SK-N-SH (cell line): ENCODE measurements around the gene GPAT3. TPM values are rescaled to one million over a fixed set of nuclear protein-coding genes. Genes with fewer than 3 reads are reported as not detected.

Experiments
- CTCF ChIA-PET: fragments of 300-600, 350-600 bp; formaldehyde crosslinking; extraction: SDS; loops from one replicate; lab custom pipeline; 2021; lab: Yijun Ruan, JAX
- POLR2A ChIA-PET: fragments of 350-600 bp; sonication (Branson Sonifier 250); formaldehyde crosslinking; extraction: SDS; loops from one replicate; lab custom pipeline; 2020; ENCODE audit warnings: antibody characterized with exemption, inconsistent platforms; lab: Yijun Ruan, JAX
- DNase-seq: peaks from one replicate; pipeline ENCODE4 v3.0.0; 2012
- H2AFZ ChIP-seq: fragments of 200-600 bp; sonication (generic); 2 replicates; pipeline ENCODE4 v1.8.1; 2016; ENCODE audit warnings: antibody characterized with exemption, mild to moderate bottlenecking, low read depth
- H3F3A ChIP-seq: fragments of 200-600 bp; sonication (generic); replicated peaks from 2 replicates; pipeline ENCODE3; 2016; ENCODE audit warnings: antibody characterized with exemption, mild to moderate bottlenecking; ENCODE audit not compliant: insufficient read depth
- H3K27ac ChIP-seq, 2 experiments: fragments of 200-500 bp in 1 of 2; fragments of 200-600 bp in 1 of 2; sonication (Bioruptor generic) in 1 of 2; sonication (generic), shearing (Covaris generic) in 1 of 2; 2 replicates each; pipeline versions ENCODE4 v1.5.1 to v1.6.1; 2014 to 2016; ENCODE audit warnings: low read depth in 2 of 2, inconsistent platforms in 1 of 2, low read length in 1 of 2, mild to moderate bottlenecking in 1 of 2, mixed read lengths in 1 of 2
- H3K27me3 ChIP-seq: fragments of 200-600 bp; sonication (generic), shearing (Covaris generic); 2 replicates; pipeline ENCODE4 v1.6.1; 2016; ENCODE audit warnings: mixed run types; ENCODE audit not compliant: insufficient read depth
- H3K36me3 ChIP-seq, 2 experiments: fragments of 200-500 bp in 1 of 2; fragments of 200-600 bp in 1 of 2; sonication (Bioruptor generic) in 1 of 2; sonication (generic) in 1 of 2; replicated peaks in 1 of 2; 2 replicates each; pipeline versions ENCODE3 to v1.5.1; 2014 to 2016; ENCODE audit warnings: low read length in 1 of 2, mild to moderate bottlenecking in 1 of 2; ENCODE audit not compliant: insufficient read depth in 2 of 2, control insufficient read depth in 1 of 2
- H3K4me1 ChIP-seq, 2 experiments: fragments of 200-500 bp in 1 of 2; fragments of 200-600 bp in 1 of 2; sonication (Bioruptor generic) in 1 of 2; sonication (generic), shearing (Covaris generic) in 1 of 2; 2 replicates each; pipeline versions ENCODE4 v1.5.1 to v1.6.1; 2014 to 2016; ENCODE audit warnings: low read depth in 1 of 2, low read length in 1 of 2, mixed run types in 1 of 2; ENCODE audit not compliant: insufficient read depth in 2 of 2, control insufficient read depth in 1 of 2
- H3K4me2 ChIP-seq: fragments of 200-600 bp; sonication (generic), shearing (Covaris generic); 2 replicates; pipeline ENCODE4 v1.6.1; 2017; ENCODE audit warnings: mixed run types
- H3K4me3 ChIP-seq, 2 experiments: fragments of 200-500 bp in 1 of 2; fragments of 200-600 bp in 1 of 2; sonication (Bioruptor generic) in 1 of 2; sonication (generic), shearing (Covaris generic) in 1 of 2; 2 replicates each; pipeline versions ENCODE4 v1.5.1 to v1.8.1; 2014 to 2016; ENCODE audit warnings: low read depth in 2 of 2, inconsistent platforms in 1 of 2, low read length in 1 of 2, mild to moderate bottlenecking in 1 of 2, mixed read lengths in 1 of 2, moderate library complexity in 1 of 2
- H3K79me2 ChIP-seq: fragments of 200-600 bp; sonication (generic); 2 replicates; pipeline ENCODE4 v1.8.1; 2017; ENCODE audit warnings: mild to moderate bottlenecking; ENCODE audit not compliant: insufficient read depth
- H3K9ac ChIP-seq: fragments of 200-600 bp; sonication (generic); 2 replicates; pipeline ENCODE4 v1.6.1; 2017; ENCODE audit warnings: mixed run types
- H3K9me2 ChIP-seq: fragments of 200-600 bp; sonication (generic); 2 replicates; pipeline ENCODE4 v1.6.1; 2017; ENCODE audit warnings: mixed run types
- H3K9me3 ChIP-seq: fragments of 200-600 bp; sonication (generic); 2 replicates; pipeline ENCODE4 v1.6.1; 2017; ENCODE audit warnings: mixed run types, mild to moderate bottlenecking, moderate library complexity
- H4K20me1 ChIP-seq: fragments of 200-600 bp; sonication (generic); 2 replicates; pipeline ENCODE4 v1.6.1; 2017; ENCODE audit warnings: mild to moderate bottlenecking, mixed run types; ENCODE audit not compliant: insufficient read depth
- CHD2 ChIP-seq: fragments of 150-350 bp; IDR thresholded peaks from 2 replicates; pipeline ENCODE4 v1.6.1; 2018; ENCODE audit warnings: low read length; ENCODE audit not compliant: partially characterized antibody
- ELF1 ChIP-seq: IDR thresholded peaks from 2 replicates; pipeline ENCODE4 v1.4.0; 2012
- EP300 ChIP-seq, 2 experiments: IDR thresholded peaks; 2 replicates each; pipeline versions ENCODE4 v1.4.0 to v1.6.1; 2012; ENCODE audit warnings: borderline replicate concordance in 1 of 2, low read depth in 1 of 2, low read length in 1 of 2
- GATA2 ChIP-seq: sonication (generic); formaldehyde crosslinking; IDR thresholded peaks from 2 replicates; pipeline ENCODE4 v1.5.0; 2020; ENCODE audit warnings: mild to moderate bottlenecking, missing genetic modification reagents
- JUND ChIP-seq: IDR thresholded peaks from 2 replicates; pipeline ENCODE4 v1.4.0; 2012
- MEF2A ChIP-seq: IDR thresholded peaks from 2 replicates; pipeline ENCODE4 v1.4.0; 2012; ENCODE audit warnings: low read depth, borderline replicate concordance
- MXI1 ChIP-seq: IDR thresholded peaks from 2 replicates; pipeline ENCODE4 v1.6.1; 2012; ENCODE audit warnings: mild to moderate bottlenecking, low read depth, low read length, improper control_type of control experiment
- NFIC ChIP-seq: IDR thresholded peaks from 2 replicates; pipeline ENCODE4 v1.4.0; 2012; ENCODE audit warnings: borderline replicate concordance
- RAD21 ChIP-seq: IDR thresholded peaks from 2 replicates; pipeline ENCODE4 v1.6.1; 2012; ENCODE audit warnings: mild to moderate bottlenecking, low read length
- RCOR1 ChIP-seq: fragments of 150-350 bp; IDR thresholded peaks from 2 replicates; pipeline ENCODE4 v1.6.1; 2017; ENCODE audit warnings: antibody characterized with exemption, low read length
- SMC3 ChIP-seq: IDR thresholded peaks from 2 replicates; pipeline ENCODE4 v1.6.1; 2012; ENCODE audit warnings: low read depth, low read length, improper control_type of control experiment
- TCF12 ChIP-seq: IDR thresholded peaks from 2 replicates; pipeline ENCODE4 v1.4.0; 2012
- TEAD4 ChIP-seq: IDR thresholded peaks from 2 replicates; pipeline ENCODE4 v1.4.0; 2012; ENCODE audit warnings: mild to moderate bottlenecking, borderline replicate concordance; ENCODE audit not compliant: insufficient read depth
- YY1 ChIP-seq: IDR thresholded peaks from 2 replicates; pipeline ENCODE4 v1.4.0; 2012; ENCODE audit warnings: low read depth, mild to moderate bottlenecking
- WGBS: methylation state at CpG from one replicate; pipeline ENCODE4 v1.1.6; 2017; ENCODE audit warnings: low lambda C conversion rate; 5-methylcytosine and 5-hydroxymethylcytosine counted together
- polyA plus RNA-seq, 3 experiments: library from polyadenylated mRNA; depleted of rRNA; stranded (reverse); fragments of >200 nt; gene quantifications; 2 replicates each; pipeline ENCODE4 v1.2.3, GENCODE V29; 2012
- TF ChIP-seq, protein P1 (sequence below): IDR thresholded peaks from 2 replicates; pipeline ENCODE4; 2012
- TF ChIP-seq, protein P2 (sequence below): fragments of 200-600 bp; sonication (generic); IDR thresholded peaks from 2 replicates; pipeline ENCODE4 v1.6.1; 2017; ENCODE audit warnings: antibody characterized with exemption, mild to moderate bottlenecking, moderate library complexity
- TF ChIP-seq, protein P3 (sequence below): IDR thresholded peaks from 2 replicates; pipeline ENCODE4 v1.4.0; 2012; ENCODE audit warnings: low read depth

Gene GPAT3
- polyA plus RNA-seq, 1 of the 3 experiments (the other 2 are of a cell fraction) = 0.02 TPM

DNA sequence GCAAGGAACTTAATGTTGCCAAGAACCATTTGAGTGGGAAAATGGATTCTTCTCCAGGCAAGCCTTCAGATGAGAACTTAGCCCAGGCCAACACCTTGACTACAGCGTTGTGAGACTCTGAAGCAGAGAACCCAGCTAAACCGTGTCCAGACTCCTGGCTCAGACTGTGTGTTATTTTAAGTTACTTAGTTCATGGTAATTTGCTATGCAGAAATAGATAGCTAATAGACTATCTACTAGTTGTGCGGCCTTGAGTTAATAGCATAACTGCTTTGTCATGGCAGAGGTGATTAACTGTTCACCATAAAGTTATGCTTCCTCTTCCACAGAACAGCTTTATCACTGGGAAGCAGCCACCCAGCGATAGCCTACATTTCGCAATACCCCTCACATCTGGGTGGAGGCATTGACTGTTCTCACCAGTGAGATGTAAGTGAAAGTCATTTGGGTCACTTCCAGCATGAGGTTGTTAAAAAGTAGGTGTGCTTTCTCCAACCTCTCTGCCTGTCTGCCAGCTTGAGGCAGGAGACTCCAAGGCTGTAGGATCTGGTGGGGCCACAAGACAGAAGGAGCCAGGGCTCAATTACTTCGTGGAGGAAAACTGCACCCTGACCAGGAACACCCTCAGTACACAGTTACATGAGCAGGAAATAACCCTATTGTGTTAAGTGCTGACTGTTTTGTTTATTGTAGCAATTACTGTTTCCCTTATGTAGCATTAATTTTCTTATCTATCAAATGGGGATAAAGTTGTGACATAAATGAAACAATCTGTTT, 94.2 kb downstream of the GPAT3 start:
- POLR2A ChIA-PET = no interaction called here
- DNase-seq = no peak
- H3K4me3 ChIP-seq = no peak overlapping the region
- no peaks in the 10 kb centered on the region for H3K4me1 ChIP-seq
- 20% methylated on average over 6 of the region's 6 CpGs for WGBS
- no peaks in the 10 kb centered on the region for H3K9me3 ChIP-seq
- no peaks in the 10 kb centered on the region for H3K36me3 ChIP-seq
- no peak for TF ChIP-seq EP300 (IDR thresholded peaks at IDR 0.05; ENCODE audit: borderline replicate concordance in 1 of 2, low read depth in 1 of 2, low read length in 1 of 2)
- no peak for TF ChIP-seq CHD2
- TF ChIP-seq NFIC = no peak
- TF ChIP-seq RAD21 = no peak
- no peak for TF ChIP-seq TEAD4
- TF ChIP-seq, protein P1, sequence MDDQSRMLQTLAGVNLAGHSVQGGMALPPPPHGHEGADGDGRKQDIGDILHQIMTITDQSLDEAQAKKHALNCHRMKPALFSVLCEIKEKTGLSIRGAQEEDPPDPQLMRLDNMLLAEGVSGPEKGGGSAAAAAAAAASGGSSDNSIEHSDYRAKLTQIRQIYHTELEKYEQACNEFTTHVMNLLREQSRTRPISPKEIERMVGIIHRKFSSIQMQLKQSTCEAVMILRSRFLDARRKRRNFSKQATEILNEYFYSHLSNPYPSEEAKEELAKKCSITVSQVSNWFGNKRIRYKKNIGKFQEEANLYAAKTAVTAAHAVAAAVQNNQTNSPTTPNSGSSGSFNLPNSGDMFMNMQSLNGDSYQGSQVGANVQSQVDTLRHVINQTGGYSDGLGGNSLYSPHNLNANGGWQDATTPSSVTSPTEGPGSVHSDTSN = no peak
- TF ChIP-seq, protein P2, sequence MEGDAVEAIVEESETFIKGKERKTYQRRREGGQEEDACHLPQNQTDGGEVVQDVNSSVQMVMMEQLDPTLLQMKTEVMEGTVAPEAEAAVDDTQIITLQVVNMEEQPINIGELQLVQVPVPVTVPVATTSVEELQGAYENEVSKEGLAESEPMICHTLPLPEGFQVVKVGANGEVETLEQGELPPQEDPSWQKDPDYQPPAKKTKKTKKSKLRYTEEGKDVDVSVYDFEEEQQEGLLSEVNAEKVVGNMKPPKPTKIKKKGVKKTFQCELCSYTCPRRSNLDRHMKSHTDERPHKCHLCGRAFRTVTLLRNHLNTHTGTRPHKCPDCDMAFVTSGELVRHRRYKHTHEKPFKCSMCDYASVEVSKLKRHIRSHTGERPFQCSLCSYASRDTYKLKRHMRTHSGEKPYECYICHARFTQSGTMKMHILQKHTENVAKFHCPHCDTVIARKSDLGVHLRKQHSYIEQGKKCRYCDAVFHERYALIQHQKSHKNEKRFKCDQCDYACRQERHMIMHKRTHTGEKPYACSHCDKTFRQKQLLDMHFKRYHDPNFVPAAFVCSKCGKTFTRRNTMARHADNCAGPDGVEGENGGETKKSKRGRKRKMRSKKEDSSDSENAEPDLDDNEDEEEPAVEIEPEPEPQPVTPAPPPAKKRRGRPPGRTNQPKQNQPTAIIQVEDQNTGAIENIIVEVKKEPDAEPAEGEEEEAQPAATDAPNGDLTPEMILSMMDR = no peak
- TF ChIP-seq RCOR1 = no peak
- no peak for TF ChIP-seq MXI1
- TF ChIP-seq TCF12 = no peak
- TF ChIP-seq GATA2 (CRISPR knock-in tag) = no peak
- TF ChIP-seq JUND = no peak
- no peak for TF ChIP-seq YY1
- TF ChIP-seq MEF2A = no peak
- TF ChIP-seq ELF1 = no peak
- TF ChIP-seq SMC3 = no peak
- TF ChIP-seq, all 33 proteins: peak for 0
- Histone ChIP-seq H2AFZ (no peak overlapping the region), H3F3A (no peaks in the 10 kb centered on the region), H3K4me2 (no peak overlapping the region), H4K20me1 (no peaks in the 10 kb centered on the region), H3K27me3 (peaks cover 3% of the 10 kb centered on the region; the same call in 1 of the 2 replicates), H3K9me2 (no peaks in the 10 kb centered on the region), H3K9ac (no peak overlapping the region), H3K79me2 (no peaks in the 10 kb centered on the region), H3K27ac (no peak overlapping the region)
- CTCF ChIA-PET = interaction anchor here (1.0 to 2.6 kb wide), 2 partner anchors 11 to 15 kb away, joined by 4 to 7 read pairs; no protein-coding TSS in a partner anchor

DNA sequence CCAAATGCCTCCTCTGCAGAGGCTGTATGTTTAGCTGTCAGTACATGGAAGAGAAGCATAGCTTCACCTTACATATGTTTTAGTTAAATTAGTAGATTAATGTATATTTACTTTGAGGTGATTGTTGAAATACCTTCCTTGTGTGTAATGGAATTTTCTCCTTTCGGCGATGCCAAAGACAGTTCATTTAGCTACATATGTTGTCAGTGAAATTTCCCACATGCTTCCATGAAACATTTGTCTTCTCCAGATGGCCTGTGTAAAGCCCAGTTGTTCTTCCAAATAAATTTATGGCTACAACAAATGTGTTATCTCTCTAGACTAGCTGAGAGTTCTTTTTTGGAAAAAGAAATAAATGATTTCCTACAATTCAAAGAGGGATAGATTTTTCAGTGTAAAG, 95.2 kb downstream of the GPAT3 start:
- POLR2A ChIA-PET = no interaction called here
- CTCF ChIA-PET = interaction anchor here (1.0 to 2.6 kb wide), 2 partner anchors 10 to 14 kb away, joined by 4 to 7 read pairs; no protein-coding TSS in a partner anchor
- Histone ChIP-seq H3K27me3 (no peaks in the 10 kb centered on the region; the same call in 1 of the 2 replicates), H3K4me1 (no peaks in the 10 kb centered on the region), H3K4me3 (no peak overlapping the region), H3F3A (no peaks in the 10 kb centered on the region), H3K36me3 (no peaks in the 10 kb centered on the region)
- 8% methylated on average over 2 of the region's 2 CpGs for WGBS
- no peak for DNase-seq
- TF ChIP-seq, protein P1 = no peak
- TF ChIP-seq, protein P3, sequence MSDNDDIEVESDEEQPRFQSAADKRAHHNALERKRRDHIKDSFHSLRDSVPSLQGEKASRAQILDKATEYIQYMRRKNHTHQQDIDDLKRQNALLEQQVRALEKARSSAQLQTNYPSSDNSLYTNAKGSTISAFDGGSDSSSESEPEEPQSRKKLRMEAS = no peak
- TF ChIP-seq TCF12 = no peak
- TF ChIP-seq, all 33 proteins: peak for 0
- Histone ChIP-seq H3K79me2 (no peaks in the 10 kb centered on the region), H3K9me2 (no peaks in the 10 kb centered on the region), H3K9ac (no peak overlapping the region), H3K27ac (no peak overlapping the region), H2AFZ (no peak overlapping the region), H3K9me3 (no peaks in the 10 kb centered on the region), H3K4me2 (no peak overlapping the region), H4K20me1 (no peaks in the 10 kb centered on the region)
